Neural progenitor cell (in vitro differentiated cells): ENCODE measurements around the gene SPRY1.

Source experiments
- EZH2 ChIP-seq: fragments of 200-600 bp; sonication (generic); IDR thresholded peaks from 2 replicates; pipeline ENCODE4 v1.6.1; 2017; ENCODE audit warnings: antibody characterized with exemption, mild to moderate bottlenecking, moderate library complexity
- EZH2phosphoT487 ChIP-seq: fragments of 200-600 bp; sonication (generic); IDR thresholded peaks from 2 replicates; pipeline ENCODE4 v1.6.1; 2017; ENCODE audit warnings: antibody characterized with exemption
- TF ChIP-seq, protein P1 (sequence below): fragments of 200-600 bp; sonication (generic); IDR thresholded peaks from 2 replicates; pipeline ENCODE4 v1.5.1; 2017; ENCODE audit warnings: antibody characterized with exemption, mild to moderate bottlenecking

DNA sequence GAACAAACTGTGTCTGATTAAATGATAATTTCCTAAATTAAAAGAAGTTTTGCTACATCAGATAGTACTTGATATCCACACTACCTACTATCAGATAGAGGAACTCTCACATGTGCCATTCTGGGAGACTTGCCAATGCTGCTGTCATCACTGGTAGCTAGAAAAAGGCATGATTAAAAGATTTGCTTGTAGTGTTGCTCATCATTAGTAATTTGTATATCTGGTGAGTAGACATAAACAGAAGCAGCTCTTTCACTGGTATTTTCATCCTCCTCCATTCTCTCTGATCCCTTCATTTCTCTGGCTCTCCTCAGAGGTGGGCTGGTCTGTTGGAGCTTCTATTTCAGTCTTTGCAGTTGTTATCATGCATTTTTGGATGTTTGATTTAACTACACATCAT lies 56.0 kb downstream of the SPRY1 start:
- TF ChIP-seq, protein P1, sequence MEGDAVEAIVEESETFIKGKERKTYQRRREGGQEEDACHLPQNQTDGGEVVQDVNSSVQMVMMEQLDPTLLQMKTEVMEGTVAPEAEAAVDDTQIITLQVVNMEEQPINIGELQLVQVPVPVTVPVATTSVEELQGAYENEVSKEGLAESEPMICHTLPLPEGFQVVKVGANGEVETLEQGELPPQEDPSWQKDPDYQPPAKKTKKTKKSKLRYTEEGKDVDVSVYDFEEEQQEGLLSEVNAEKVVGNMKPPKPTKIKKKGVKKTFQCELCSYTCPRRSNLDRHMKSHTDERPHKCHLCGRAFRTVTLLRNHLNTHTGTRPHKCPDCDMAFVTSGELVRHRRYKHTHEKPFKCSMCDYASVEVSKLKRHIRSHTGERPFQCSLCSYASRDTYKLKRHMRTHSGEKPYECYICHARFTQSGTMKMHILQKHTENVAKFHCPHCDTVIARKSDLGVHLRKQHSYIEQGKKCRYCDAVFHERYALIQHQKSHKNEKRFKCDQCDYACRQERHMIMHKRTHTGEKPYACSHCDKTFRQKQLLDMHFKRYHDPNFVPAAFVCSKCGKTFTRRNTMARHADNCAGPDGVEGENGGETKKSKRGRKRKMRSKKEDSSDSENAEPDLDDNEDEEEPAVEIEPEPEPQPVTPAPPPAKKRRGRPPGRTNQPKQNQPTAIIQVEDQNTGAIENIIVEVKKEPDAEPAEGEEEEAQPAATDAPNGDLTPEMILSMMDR: no peak
- no peak for TF ChIP-seq EZH2
- TF ChIP-seq EZH2phosphoT487: no peak
